Mesothelial cell of epicardium (in vitro differentiated cells): ENCODE data around the gene ELAVL3. TPM values are rescaled to one million over a fixed set of nuclear protein-coding genes. Genes with fewer than 3 reads are reported as not detected.

Experiments
- DNase-seq, 2 experiments: peaks; one replicate each; pipeline ENCODE4 v3.0.0; 2021; ENCODE audit warnings: low spot score in 2 of 2; ENCODE audit not compliant: unreplicated experiment in 2 of 2
- H3K27ac Mint-ChIP-seq: 2 replicates; pipeline ENCODE4 v1.8.0; 2021; ENCODE audit warnings: mixed read lengths
- H3K27me3 Mint-ChIP-seq: 2 replicates; pipeline ENCODE4 v1.8.0; 2021; ENCODE audit warnings: low read depth, mixed read lengths
- H3K36me3 Mint-ChIP-seq: 2 replicates; pipeline ENCODE4 v1.8.0; 2021; ENCODE audit warnings: mixed read lengths
- H3K4me1 Mint-ChIP-seq: 2 replicates; pipeline ENCODE4 v1.8.0; 2021; ENCODE audit warnings: mixed read lengths
- H3K4me3 Mint-ChIP-seq: 2 replicates; pipeline ENCODE4 v1.8.0; 2021; ENCODE audit warnings: mild to moderate bottlenecking, moderate library complexity, mixed read lengths
- H3K9me3 Mint-ChIP-seq: 2 replicates; pipeline ENCODE4 v1.8.0; 2021; ENCODE audit warnings: mixed read lengths
- total RNA-seq: library from RNA; stranded (reverse); gene quantifications from 3 replicates; pipeline ENCODE4 v1.2.1, GENCODE V29; 2021
- TF ChIP-seq, protein P1 (sequence below): fragments of 200-600 bp; sonication (generic); IDR thresholded peaks from one replicate; pipeline ENCODE4 v1.5.0; 2021; ENCODE audit warnings: antibody characterized with exemption; ENCODE audit not compliant: unreplicated experiment

ELAVL3 gene
- total RNA-seq, 1 donor from 2014 or later: 0.07 TPM

DNA sequence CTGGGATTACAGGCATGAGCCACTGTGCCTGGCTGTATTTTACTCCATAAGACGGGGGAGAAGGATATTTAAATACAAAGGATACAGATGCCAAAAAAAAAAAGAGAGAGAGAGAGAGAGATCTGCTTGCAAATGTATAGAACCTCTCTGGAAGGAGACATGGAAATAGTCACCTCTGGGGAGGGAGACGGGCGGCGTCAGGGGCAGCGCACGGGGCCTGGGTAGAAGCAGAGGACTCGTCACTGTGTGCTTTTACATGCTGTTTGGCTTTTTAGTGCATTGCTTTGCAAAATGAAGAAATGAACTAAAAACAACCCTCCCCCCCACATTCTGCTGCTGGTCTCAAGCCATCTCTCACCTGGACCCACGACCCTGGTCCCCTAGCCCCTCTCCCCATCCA is 29.6 kb upstream of the ELAVL3 start:
- TF ChIP-seq, protein P1, sequence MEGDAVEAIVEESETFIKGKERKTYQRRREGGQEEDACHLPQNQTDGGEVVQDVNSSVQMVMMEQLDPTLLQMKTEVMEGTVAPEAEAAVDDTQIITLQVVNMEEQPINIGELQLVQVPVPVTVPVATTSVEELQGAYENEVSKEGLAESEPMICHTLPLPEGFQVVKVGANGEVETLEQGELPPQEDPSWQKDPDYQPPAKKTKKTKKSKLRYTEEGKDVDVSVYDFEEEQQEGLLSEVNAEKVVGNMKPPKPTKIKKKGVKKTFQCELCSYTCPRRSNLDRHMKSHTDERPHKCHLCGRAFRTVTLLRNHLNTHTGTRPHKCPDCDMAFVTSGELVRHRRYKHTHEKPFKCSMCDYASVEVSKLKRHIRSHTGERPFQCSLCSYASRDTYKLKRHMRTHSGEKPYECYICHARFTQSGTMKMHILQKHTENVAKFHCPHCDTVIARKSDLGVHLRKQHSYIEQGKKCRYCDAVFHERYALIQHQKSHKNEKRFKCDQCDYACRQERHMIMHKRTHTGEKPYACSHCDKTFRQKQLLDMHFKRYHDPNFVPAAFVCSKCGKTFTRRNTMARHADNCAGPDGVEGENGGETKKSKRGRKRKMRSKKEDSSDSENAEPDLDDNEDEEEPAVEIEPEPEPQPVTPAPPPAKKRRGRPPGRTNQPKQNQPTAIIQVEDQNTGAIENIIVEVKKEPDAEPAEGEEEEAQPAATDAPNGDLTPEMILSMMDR: no peak
- no peak overlapping the region for H3K27ac Mint-ChIP-seq
- no peaks in the 10 kb centered on the region for H3K27me3 Mint-ChIP-seq
- H3K36me3 Mint-ChIP-seq: peaks cover 12% of the 10 kb centered on the region
- no peak for DNase-seq
- no peak overlapping the region for H3K4me3 Mint-ChIP-seq
- peaks cover 7% of the 10 kb centered on the region for H3K4me1 Mint-ChIP-seq
- H3K9me3 Mint-ChIP-seq: no peaks in the 10 kb centered on the region

DNA sequence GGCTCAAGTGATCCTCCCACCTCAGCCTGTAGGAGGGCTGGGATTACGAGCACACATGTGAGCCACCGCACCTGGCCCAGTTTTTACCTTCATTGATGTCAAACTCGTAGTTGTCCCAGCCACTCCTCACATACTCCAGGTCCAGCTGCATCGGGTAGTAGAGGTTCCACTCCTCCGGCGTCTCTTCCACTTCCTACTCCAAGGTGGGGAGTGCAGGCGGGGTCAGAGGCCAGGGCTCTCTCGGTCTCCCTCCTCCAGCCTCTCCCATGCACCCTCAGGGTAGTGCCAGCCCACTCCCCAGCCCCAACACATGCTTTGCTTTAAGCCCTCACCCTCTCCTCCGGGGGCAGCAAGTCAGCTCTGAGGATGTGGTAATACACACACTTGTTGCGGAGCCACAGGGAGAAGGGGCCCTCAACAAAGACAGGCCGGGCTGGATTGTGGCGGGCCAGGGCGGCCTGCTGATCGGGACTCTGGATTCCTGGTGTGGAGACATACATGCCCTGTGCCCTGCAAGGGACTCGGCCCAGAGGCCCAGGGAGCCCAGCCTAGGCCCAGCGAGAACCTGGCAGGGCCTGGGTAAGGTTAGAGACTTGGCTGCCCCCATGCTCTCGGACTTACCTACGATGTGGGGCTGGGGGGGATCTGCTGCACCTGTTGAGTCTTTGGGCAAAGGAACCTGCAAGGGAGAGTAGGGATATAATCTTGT is 26.7 kb upstream of the ELAVL3 start:
- no peak overlapping the region for H3K27ac Mint-ChIP-seq
- no peaks in the 10 kb centered on the region for H3K27me3 Mint-ChIP-seq
- H3K9me3 Mint-ChIP-seq: no peaks in the 10 kb centered on the region
- peak overlapping the region; percentile 17 for H3K4me3 Mint-ChIP-seq
- H3K36me3 Mint-ChIP-seq: peaks cover 12% of the 10 kb centered on the region
- TF ChIP-seq, protein P1: no peak
- no peak for DNase-seq
- peaks cover 14% of the 10 kb centered on the region for H3K4me1 Mint-ChIP-seq

DNA sequence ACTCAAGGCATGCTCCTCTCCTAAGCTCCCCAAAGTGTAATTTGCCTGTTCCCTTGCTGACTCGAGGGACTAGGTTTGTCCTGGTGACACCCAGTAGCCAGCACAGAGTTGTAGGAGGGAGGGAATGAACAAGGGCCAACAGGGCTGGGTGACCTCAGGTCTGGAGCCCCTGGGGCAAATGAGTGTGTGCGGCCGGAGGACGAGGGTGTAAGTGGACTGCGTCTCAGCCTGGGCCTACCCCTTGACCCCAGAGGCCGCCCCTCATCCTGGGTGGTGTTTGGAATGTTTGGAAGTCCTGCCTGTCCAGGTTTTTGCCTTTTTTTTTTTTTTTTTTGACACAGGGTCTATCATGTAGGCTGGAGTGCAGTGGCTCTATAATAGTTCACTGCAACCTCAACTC is 26.1 kb upstream of the ELAVL3 start:
- Mint-ChIP-seq H3K27ac (peak overlapping the region; percentile 53), H3K4me1 (peaks cover 14% of the 10 kb centered on the region), H3K27me3 (no peaks in the 10 kb centered on the region), H3K36me3 (peaks cover 8% of the 10 kb centered on the region), H3K9me3 (no peaks in the 10 kb centered on the region), H3K4me3 (peak overlapping the region; percentile 83)
- TF ChIP-seq, protein P1: no peak
- DNase-seq: no peak

GRCh38 chr19:11506101-11506555 is 25.3 kb upstream of the ELAVL3 start:
- TF ChIP-seq, protein P1: no peak
- Mint-ChIP-seq H3K27ac (peak overlapping the region; percentile 97), H3K9me3 (no peaks in the 10 kb centered on the region), H3K4me3 (peak overlapping the region; percentile 83), H3K36me3 (peaks cover 6% of the 10 kb centered on the region), H3K4me1 (peaks cover 14% of the 10 kb centered on the region), H3K27me3 (no peaks in the 10 kb centered on the region)
- DNase-seq: no peak

DNA sequence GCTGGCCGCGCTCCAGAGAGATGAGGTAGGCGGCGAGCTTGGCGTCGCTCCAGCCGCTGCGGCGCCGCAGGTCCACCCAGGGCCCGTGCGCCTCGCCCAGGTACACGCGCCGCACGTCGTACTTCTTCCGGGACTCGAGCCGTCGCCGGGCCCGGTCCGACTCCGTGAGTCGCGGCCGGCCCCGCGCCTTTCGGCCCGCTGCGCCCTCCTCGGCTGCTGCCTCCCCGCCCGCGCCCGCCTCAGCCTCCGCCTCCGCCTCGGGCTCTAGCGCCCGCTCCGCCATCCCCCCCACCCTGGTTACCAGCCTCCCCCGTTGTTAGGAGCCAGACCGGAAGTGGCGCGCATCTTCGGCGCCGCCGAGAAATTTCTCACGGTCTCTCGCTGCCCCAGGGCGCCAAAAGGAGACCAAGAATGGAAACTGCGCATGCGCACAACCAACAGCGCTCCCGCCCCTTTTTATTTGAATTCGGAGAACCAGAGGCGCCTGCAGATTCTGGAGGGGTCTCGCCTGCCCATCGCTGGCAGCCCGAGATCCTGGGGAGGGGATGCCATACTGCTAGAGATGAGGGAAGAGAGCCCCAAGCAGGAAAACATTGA is 24.8 kb upstream of the ELAVL3 start, which contains the start of gene ZNF653:
Gene ZNF653, minus strand, starts transcription at position 336 of the 597 bp plus-strand sequence. Its CDS starts 53 bp downstream, at position 283.
- TF ChIP-seq, protein P1: no peak
- H3K27ac Mint-ChIP-seq: peak within 1 kb of the TSS; percentile 97
- peak within 1 kb of the TSS; percentile 83 for H3K4me3 Mint-ChIP-seq
- H3K9me3 Mint-ChIP-seq: no peaks in the 10 kb centered on the region
- H3K36me3 Mint-ChIP-seq: peaks cover 5% of the 10 kb centered on the region
- DNase-seq: peak; percentile 93 to 98
- H3K27me3 Mint-ChIP-seq: no peaks in the 10 kb centered on the region
- H3K4me1 Mint-ChIP-seq: peaks cover 14% of the 10 kb centered on the region
